Stimulated activated CD4-positive, alpha-beta T cell treated with anti-CD3 and anti-CD28 coated beads, TNF-alpha, amount 100 ng/mL, for 24 hours (primary cell): ENCODE results near the gene REG3A.

Experiments used
- DNase-seq, 3 experiments: peaks; one replicate each; pipeline ENCODE4 v3.0.0-alpha.2; 2020; ENCODE audit warnings: low read depth in 3 of 3

Gene REG3A

DNA sequence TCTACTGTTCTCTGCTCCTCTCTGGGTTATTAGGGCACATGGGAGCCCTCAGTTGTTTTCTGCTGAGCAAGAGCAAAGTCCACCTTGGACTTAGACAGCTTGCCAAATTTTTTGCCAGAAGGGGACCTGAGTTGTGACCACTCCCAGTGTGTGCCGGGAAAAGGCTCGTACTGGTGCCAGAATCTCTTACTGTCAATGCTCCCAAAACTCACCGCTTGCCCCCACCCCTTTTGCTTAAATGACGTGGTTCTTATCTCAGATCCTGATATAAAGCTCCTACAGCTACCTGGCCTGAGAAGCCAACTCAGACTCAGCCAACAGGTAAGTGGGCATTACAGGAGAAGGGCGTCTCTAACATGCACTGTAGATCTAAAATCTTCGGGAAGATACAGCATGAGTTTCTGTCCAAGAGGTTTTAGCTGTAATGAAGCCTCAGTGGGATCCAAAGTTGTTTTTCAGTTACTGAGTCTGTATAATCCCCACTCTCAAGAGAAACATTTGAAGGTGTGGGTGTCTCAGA lies 39.3 kb downstream of the REG3A start, which contains the start of gene REG1A:
Gene REG1A (plus strand): TSS at position 295 of the 520 bp plus-strand sequence. CDS start 374 bp downstream, outside the sequence.
- DNase-seq: no peak

- no peak for DNase-seq
These were observed 42.3 kb downstream of the REG3A start for GRCh38 chr2:79116997-79117928.

GRCh38 chr2:79114797-79115494 lies 44.6 kb downstream of the REG3A start:
- no peak for DNase-seq

- no peak for DNase-seq
These were observed 47.3 kb downstream of the REG3A start for GRCh38 chr2:79112269-79112668.
